HCT116 (cell line): ENCODE data around the gene ATCAY. TPM values are rescaled to one million over a fixed set of nuclear protein-coding genes. Genes with fewer than 3 reads are reported as not detected.
"Not testable (repeated sequence)": the region's sequence is repeated elsewhere in the genome, so short reads cannot be mapped to it uniquely, and the experiment has no call there.

Source experiments
- ATAC-seq: fragments of 200-7000 bp; cut with Tn5 transposase; 2 replicates; pipeline ENCODE4 v1.9.1; 2020; ENCODE audit warnings: mild to moderate bottlenecking, moderate library complexity
- BruUV-seq: library from RNA; stranded (reverse); fragments of 400-500 nt; replicated peaks from 2 replicates; lab custom pipeline; 2021; lab: Mats Ljungman, UMichigan
- CTCF ChIA-PET: fragments of 300-600 bp; sonication (Branson Sonifier 250); formaldehyde crosslinking; loops from one replicate; lab custom pipeline; 2021; ENCODE audit warnings: antibody characterized with exemption; lab: Charles Lee
- POLR2A ChIA-PET: fragments of 300-600, 350-600 bp; sonication (Branson Sonifier 250); formaldehyde crosslinking; loops from one replicate; lab custom pipeline; 2021; ENCODE audit warnings: antibody characterized with exemption; lab: Charles Lee
- RAD21 ChIA-PET, 2 experiments: fragments of 300-600 bp; sonication (Branson Sonifier 250); formaldehyde crosslinking; loops; one replicate each; lab custom pipeline; 2023; ENCODE audit warnings: low total read pairs in 2 of 2; ENCODE audit not compliant: uncharacterized antibody in 2 of 2, unreplicated experiment in 2 of 2, low non-redundant PET in 1 of 2; lab: Charles Lee
- DNase-seq: peaks from one replicate; pipeline ENCODE4 v3.0.0-alpha.2; 2010; ENCODE audit warnings: low read depth, low spot score
- H2AFZ ChIP-seq: fragments of 200-600 bp; shearing (Covaris generic), sonication (generic); 2 replicates; pipeline ENCODE4 v1.6.1; 2017; ENCODE audit warnings: low read depth, mixed run types, mixed read lengths, antibody characterized with exemption, low read length; ENCODE audit not compliant: poor library complexity, severe bottlenecking
- H3K27ac ChIP-seq: 2 replicates; pipeline ENCODE4 v1.5.1; 2012; ENCODE audit warnings: low read depth, low read length
- H3K27me3 ChIP-seq: fragments of 200-600 bp; sonication (generic); 2 replicates; pipeline ENCODE4 v1.6.1; 2016; ENCODE audit warnings: mixed run types, low read length, mixed read lengths; ENCODE audit not compliant: insufficient read depth
- H3K36me3 ChIP-seq, 2 experiments: fragments of 200-500 bp in 1 of 2; fragments of 200-600 bp in 1 of 2; sonication (Bioruptor generic) in 1 of 2; sonication (generic) in 1 of 2; 2 replicates each; pipeline versions ENCODE4 v1.5.1 to v1.6.1; 2014 to 2016; ENCODE audit warnings: low read length in 2 of 2, inconsistent platforms in 1 of 2, mixed read lengths in 1 of 2, mixed run types in 1 of 2; ENCODE audit not compliant: insufficient read depth in 2 of 2, control insufficient read depth in 1 of 2
- H3K4me1 ChIP-seq, 2 experiments: fragments of 200-600 bp in 1 of 2; sonication (generic) in 1 of 2; 2 replicates each; pipeline versions ENCODE4 v1.5.1 to v1.6.1; 2012 to 2017; ENCODE audit warnings: low read length in 2 of 2, inconsistent platforms in 1 of 2, mild to moderate bottlenecking in 1 of 2, mixed read lengths in 1 of 2, mixed run types in 1 of 2, moderate library complexity in 1 of 2; ENCODE audit not compliant: insufficient read depth in 2 of 2, control insufficient read depth in 1 of 2
- H3K4me2 ChIP-seq: fragments of 200-600 bp; sonication (generic); 2 replicates; pipeline ENCODE4 v1.6.1; 2017; ENCODE audit warnings: mixed run types, low read length, mixed read lengths
- H3K4me3 ChIP-seq, 2 experiments: fragments of 200-600 bp in 1 of 2; sonication (generic) in 1 of 2; replicated peaks in 1 of 2; 2 replicates each; pipeline ENCODE4 v1.5.1; 2011 to 2016; ENCODE audit warnings: low read length in 2 of 2, control low read depth in 1 of 2, low read depth in 1 of 2, mild to moderate bottlenecking in 1 of 2, mixed read lengths in 1 of 2, mixed run types in 1 of 2
- H3K79me2 ChIP-seq: fragments of 200-600 bp; sonication (generic); 2 replicates; pipeline ENCODE4 v1.6.1; 2017; ENCODE audit warnings: mild to moderate bottlenecking, mixed run types, low read length, moderate library complexity, mixed read lengths; ENCODE audit not compliant: insufficient read depth
- H3K9ac ChIP-seq: fragments of 200-600 bp; sonication (generic); 2 replicates; pipeline ENCODE4 v1.6.1; 2016; ENCODE audit warnings: low read length, mixed read lengths
- H3K9me2 ChIP-seq: fragments of 200-600 bp; sonication (generic), shearing (Covaris generic); 2 replicates; pipeline ENCODE4 v1.6.1; 2017; ENCODE audit warnings: mixed run types, mild to moderate bottlenecking, moderate library complexity; ENCODE audit not compliant: insufficient read depth
- H3K9me3 ChIP-seq, 2 experiments: fragments of 200-500 bp in 1 of 2; fragments of 200-600 bp in 1 of 2; sonication (Bioruptor generic) in 1 of 2; sonication (generic) in 1 of 2; 2 replicates each; pipeline ENCODE4 v1.6.1; 2014 to 2017; ENCODE audit warnings: low read length in 2 of 2, mixed read lengths in 2 of 2, inconsistent platforms in 1 of 2, low read depth in 1 of 2, mild to moderate bottlenecking in 1 of 2, mixed run types in 1 of 2, moderate library complexity in 1 of 2; ENCODE audit not compliant: control insufficient read depth in 1 of 2, insufficient read depth in 1 of 2
- H4K20me1 ChIP-seq: fragments of 200-600 bp; sonication (generic), shearing (Covaris generic); 2 replicates; pipeline ENCODE4 v1.6.1; 2017; ENCODE audit warnings: mixed run types, mild to moderate bottlenecking, moderate library complexity; ENCODE audit not compliant: insufficient read depth
- FOSL1 ChIP-seq: IDR thresholded peaks from 2 replicates; pipeline ENCODE4 v1.6.1; 2012; ENCODE audit warnings: low read depth
- POLR2A ChIP-seq: IDR thresholded peaks from 2 replicates; pipeline ENCODE4 v1.7.0; 2011; ENCODE audit warnings: borderline replicate concordance; ENCODE audit not compliant: insufficient read depth, insufficient read length; ENCODE audit errors: extremely low read depth
- POLR2AphosphoS5 ChIP-seq: IDR thresholded peaks from 2 replicates; pipeline ENCODE4 v1.6.1; 2011; ENCODE audit warnings: mild to moderate bottlenecking, low read depth, low read length, moderate library complexity
- SP1 ChIP-seq: IDR thresholded peaks from 2 replicates; pipeline ENCODE4 v1.6.1; 2012; ENCODE audit warnings: low read depth
- intact Hi-C: fragments of 100-400 bp; cut with micrococcal nuclease; formaldehyde crosslinking; loops from 2 replicates; pipeline ENCODE4 v1.10.0; 2022
- total RNA-seq: library from RNA; stranded (reverse); gene quantifications from one replicate; pipeline ENCODE4 v1.2.1, GENCODE V29; 2021; ENCODE audit not compliant: unreplicated experiment
- TF ChIP-seq, protein P1 (sequence below): IDR thresholded peaks from 2 replicates; pipeline ENCODE4 v1.6.1; 2012

Gene ATCAY
- total RNA-seq, 1 experiment from 2014 or later = not detected

DNA sequence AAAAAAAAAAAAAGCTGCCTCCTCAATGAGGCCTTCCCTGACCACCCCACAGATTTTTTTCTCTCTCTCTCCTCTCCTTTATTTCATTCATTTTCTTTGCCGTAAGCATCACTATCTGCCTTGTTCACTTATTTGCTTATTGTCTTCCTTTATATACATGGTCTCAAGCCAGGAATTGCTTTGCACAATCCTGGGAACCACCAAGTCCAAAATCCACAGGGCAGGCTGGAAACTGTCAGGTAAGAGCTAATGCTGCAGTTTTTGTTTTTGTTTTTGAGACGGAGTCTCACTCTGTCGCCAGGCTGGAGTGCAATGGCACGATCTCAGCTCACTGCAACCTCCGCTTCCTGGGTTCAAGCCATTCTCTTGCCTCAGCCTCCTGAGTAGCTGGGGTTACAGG is 14.5 kb downstream of the ATCAY start:
- intact Hi-C loops, H3K79me2 ChIP-seq, H3K9me3 ChIP-seq, DNase-seq, RAD21 ChIA-PET, BruUV-seq, H3K4me3 ChIP-seq, H3K9ac ChIP-seq, H3K4me2 ChIP-seq, H3K36me3 ChIP-seq, H3K27me3 ChIP-seq, H3K4me1 ChIP-seq, POLR2A ChIA-PET, ATAC-seq, H4K20me1 ChIP-seq, H3K27ac ChIP-seq, H2AFZ ChIP-seq, CTCF ChIA-PET, H3K9me2 ChIP-seq: not testable (repeated sequence)

DNA sequence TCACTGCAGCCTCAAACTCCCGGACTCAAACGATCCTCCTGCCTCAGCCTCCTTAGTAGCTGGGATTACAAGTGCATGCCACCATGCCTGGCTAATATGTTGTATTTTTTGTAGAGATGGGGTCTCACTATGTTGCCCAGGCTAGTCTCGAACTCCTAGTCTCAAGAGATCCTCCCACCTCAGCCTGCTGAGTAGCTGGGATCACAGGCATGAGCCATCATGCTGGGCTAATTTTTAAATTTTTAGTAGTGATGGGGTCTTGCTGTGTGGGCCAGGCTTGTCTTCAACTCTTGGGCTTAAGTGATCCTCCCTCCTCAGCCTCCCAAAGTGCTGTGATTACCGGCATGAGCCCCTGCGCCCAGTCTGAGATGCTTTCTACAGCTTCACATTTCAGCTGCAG is 15.3 kb downstream of the ATCAY start:
- ATAC-seq (no peak), DNase-seq (no peak)
- H3K4me2 ChIP-seq = no peak overlapping the region
- no peak overlapping the region for H2AFZ ChIP-seq
- no peaks in the 10 kb centered on the region for H4K20me1 ChIP-seq
- CTCF ChIA-PET = no interaction called here
- H3K4me3 ChIP-seq = no peak overlapping the region
- BruUV-seq = no TSS peak
- H3K9me3 ChIP-seq = no peaks in the 10 kb centered on the region
- no peaks in the 10 kb centered on the region for H3K79me2 ChIP-seq
- no peaks in the 10 kb centered on the region for H3K9me2 ChIP-seq
- no peak overlapping the region for H3K9ac ChIP-seq
- no peaks in the 10 kb centered on the region for H3K36me3 ChIP-seq
- H3K4me1 ChIP-seq = no peaks in the 10 kb centered on the region
- H3K27ac ChIP-seq = no peak overlapping the region
- intact Hi-C loops = no loop called here
- POLR2A ChIA-PET = no interaction called here
- TF ChIP-seq POLR2AphosphoS5 (no peak), POLR2A (no peak), SP1 (no peak), FOSL1 (no peak)
- TF ChIP-seq, protein P1, sequence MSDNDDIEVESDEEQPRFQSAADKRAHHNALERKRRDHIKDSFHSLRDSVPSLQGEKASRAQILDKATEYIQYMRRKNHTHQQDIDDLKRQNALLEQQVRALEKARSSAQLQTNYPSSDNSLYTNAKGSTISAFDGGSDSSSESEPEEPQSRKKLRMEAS = no peak
- H3K27me3 ChIP-seq = no peaks in the 10 kb centered on the region
- RAD21 ChIA-PET = no interaction called here
